T1000 (cell line): ENCODE measurements around the gene ARHGAP44.
A peak's percentile ranks its signal among the peaks of the same experiment; 100 is the strongest.

Source experiments
- DNase-seq: peaks from one replicate; lab custom pipeline; 2025; ENCODE audit warnings: mixed read lengths; lab: John Stamatoyannopoulos, UW

Gene ARHGAP44

DNA sequence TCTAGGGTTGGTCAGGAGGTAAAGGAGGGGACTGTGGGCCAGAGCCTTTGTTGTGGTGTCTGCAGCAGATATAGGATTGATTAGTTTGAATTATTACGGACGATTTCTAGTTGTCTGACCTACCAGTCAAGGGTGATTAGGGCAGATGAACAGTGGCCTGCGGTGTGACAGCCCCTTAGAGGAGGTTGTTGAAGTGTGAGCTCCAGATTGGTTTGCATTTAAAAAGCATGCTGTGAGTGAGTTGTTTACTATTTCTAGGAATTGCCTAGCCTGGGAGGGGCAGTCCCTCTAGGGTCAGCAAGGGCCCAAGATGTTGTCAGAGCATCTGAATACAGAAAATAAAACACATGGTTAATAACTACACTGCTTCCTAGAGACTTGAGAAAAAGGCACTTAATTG is 108.8 kb downstream of the ARHGAP44 start:
- DNase-seq, result no peak

DNA sequence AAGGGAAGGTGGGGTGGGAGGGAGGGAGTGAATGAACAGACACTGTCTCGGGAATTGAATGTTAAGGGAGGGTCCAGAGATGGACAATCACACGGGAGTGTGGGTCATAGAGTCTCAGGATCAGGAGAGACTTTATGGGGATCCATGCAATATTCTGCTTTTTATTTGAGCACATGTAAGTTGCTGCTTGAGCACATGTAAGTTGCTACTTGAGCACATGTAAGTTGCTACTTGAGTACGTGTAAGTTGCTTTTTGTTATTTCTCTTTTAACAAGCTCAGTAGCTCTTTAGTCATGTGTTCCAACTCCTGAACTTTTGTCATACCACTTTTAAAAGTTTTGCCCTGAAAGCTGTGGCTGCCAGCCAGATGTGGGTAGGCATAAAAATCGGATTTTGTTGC is 110.3 kb downstream of the ARHGAP44 start:
- DNase-seq, result no peak

DNA sequence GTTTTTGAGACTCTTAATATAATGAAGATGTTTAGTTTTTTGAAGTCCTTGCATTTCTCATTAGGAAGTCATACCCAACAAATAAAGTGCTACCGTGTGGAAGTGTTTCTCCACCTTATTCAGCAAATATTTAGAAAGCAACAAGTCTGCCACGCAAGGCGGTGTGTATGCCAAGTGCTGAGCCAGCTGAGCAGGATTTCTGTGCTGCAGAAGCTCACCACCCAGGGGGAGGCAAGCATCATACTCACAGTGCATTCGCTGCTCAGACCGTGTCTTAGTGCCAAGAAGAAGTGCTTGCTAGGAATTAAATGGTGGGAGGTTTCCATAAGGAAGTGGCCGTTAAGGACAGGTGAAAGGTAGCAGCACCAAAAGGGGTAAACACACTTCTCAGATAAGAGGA is 111.2 kb downstream of the ARHGAP44 start:
- no peak for DNase-seq

DNA sequence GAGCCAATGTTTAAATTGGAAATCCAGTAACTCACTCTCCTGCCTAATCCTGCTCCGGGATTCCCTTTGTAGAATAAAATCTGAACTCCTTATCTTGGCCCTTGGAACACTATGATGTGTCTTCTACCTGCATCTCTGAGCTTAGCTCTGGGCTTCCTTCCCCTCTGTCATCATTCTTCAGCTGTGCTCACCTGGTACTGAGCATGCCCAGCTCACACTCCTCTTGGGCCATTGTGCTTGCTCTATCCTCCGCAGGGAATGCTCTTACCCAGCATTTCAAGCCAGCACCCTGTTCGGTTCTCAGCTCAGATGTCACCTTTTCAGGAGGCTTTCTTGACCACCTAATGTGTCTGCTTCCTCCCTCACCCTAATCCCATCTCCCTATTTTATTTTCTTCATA is 112.7 kb downstream of the ARHGAP44 start:
- no peak for DNase-seq

DNA sequence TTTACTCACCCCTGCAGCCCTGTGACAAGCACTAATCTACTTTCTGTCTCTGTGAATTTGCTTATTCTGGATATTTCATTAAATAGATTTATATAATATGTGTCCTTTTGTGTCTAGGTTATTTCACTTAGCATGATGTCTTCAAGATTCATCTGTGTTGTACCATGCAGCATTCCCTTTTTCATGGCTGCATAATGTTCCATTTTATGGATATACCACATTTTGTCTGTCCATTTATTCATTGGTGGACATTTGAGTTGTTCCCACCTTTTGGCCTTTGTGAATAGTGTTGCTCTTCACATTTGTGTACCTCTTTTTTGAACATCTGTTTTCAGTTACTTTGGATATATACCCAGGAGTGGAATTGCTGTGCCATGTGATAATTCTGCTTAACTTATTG is 118.2 kb downstream of the ARHGAP44 start:
- no peak for DNase-seq

DNA sequence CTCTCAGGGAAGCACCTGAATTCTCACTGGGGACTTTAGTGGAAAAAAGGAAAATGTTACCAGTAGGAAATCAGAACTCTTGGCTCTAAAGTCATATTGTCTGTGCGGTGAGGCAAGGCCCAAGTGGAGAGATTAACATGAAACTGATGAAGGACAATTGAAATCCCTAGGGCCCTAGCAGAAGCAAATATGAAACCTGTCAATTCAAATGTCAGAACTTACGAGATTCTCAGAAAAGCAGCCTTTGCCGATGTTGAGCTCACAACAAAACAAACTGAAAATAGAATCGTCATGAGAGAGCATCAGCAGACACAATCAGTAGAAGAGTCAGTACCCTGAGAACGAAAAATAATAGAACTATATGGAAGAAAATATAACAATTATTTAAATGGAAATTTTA is 119.7 kb downstream of the ARHGAP44 start:
- no peak for DNase-seq

DNA sequence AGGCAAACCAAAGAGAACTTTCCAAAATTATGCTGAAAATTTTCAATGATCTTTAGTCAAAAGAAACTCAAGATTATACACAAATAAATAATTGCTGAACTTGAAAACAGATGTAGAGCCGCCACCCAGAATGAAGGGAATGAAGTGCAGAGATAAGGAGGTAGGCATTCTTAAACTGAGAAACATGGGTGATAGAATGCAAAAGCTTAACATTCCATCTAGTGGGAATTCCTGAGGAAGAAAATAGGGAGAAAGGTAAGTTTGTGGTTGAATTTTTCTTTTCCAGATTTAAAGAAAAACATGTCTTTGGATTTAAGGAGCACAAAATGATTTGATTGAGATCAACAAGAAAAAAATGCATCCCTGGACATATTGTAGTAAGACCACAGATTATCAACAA is 120.2 kb downstream of the ARHGAP44 start:
- DNase-seq, result no peak

DNA sequence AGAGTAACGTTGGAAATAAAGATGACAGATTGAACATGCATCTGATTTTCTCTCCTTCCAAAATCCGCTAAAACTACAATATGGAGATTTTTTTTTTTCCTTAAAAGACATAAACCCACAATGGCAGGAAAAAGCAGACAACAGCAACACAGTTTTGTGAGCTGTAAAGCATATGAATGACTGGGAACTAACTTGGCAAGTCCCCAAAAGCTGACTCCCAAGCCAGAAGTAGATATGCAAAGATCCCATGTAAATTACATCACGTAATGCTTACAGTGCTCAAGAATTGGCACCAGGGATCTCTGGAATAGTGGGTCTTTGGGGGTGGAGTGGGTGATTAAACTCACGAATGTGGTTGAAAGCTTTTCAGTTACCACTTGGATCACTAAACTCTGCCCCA is 121.9 kb downstream of the ARHGAP44 start:
- DNase-seq, result no peak

DNA sequence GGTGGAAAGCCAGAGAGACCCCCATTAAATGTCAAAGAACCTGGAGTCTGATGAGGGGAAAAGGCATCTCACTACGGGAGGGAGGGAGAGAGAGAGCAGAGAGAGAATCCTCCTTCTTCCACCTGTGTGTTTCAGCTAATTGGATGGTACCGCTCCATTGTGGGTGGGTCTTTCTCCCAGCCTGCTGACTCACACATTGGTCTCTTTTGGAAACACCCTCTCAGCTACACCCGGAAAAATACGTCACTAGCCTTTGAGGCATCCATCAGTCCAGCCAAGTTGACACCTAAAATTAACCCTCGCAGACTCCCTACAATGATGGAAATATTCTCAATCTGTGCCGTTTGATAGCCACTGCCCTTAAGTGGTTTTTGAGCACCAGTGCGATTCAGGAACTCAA is 128.1 kb downstream of the ARHGAP44 start:
- no peak for DNase-seq

DNA sequence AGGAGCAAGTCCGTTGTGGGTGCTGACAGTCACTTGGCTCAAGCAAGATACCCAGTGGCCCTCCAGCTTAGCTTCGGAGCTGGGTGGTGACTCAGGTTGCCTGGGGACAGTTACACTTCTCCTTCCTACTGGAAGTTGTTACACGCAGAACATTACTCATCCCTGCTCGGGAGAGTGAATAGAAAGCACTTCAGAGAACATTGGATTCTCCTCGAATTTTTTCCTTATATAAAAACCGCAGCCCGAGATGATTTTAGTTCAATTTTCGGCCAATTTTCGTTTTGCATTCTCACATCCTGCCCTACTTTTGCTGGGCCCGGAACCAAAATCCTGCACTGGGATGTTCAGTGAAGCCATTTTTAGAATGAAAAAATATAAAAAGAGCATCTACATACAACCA is 128.8 kb downstream of the ARHGAP44 start:
- DNase-seq, result peak; percentile 69

DNA sequence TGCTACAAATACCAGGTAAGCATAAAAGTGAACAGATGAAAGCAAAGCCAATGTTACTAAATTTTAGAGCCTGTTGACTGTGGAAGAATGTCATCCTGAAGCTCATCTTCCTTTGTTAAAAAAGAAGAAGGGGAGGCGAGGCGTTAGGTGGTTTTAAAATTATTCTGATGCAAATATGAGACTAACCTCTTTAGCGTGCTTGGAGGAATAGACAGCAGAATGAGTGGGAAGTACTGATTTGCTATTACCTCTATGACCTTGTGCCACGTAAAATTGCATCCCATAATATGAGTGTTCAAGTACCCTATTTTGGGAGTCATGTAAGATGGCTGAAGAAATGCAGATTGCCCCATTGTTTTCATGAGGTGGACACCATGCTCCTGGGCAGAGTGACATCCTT is 132.8 kb downstream of the ARHGAP44 start:
- DNase-seq, result no peak

DNA sequence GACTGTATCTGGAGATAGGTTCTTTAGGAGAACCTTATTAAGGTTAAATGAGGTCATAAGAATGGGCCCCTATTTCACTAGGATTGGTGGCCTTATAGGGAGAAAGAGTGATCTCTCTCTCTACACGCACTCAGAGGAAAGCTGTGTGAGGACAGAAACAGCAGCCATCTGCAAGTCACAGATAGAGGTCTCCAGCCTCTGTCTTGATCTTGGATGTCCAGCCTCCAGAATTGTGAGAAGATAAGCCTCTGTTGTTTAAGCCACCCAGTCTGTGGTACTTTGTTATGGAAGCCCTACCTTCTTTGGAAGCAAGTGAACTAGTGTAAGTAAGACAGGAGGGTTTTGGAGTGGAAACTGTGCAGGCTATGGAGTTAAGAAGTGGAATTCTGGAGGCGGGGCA is 135.3 kb downstream of the ARHGAP44 start:
- no peak for DNase-seq

DNA sequence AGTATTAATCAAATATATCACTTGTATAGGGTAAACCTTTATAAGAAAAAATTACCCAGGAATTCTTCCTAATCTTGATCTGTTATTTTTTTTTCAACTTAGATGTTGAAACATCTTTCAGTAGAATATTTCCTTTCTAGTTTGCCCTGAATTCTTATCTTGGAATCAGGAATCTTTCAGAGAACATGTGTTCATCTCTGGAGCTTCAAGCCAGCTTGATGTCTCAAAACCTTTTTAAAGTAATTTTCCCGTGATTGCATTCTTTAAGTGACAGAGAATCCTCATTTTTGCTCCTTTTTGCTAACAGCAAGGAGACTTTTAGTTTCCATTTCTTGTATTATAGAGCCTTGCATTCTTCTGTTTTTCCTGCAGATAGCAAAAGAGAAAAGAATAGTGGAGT is 137.7 kb downstream of the ARHGAP44 start:
- no peak for DNase-seq

DNA sequence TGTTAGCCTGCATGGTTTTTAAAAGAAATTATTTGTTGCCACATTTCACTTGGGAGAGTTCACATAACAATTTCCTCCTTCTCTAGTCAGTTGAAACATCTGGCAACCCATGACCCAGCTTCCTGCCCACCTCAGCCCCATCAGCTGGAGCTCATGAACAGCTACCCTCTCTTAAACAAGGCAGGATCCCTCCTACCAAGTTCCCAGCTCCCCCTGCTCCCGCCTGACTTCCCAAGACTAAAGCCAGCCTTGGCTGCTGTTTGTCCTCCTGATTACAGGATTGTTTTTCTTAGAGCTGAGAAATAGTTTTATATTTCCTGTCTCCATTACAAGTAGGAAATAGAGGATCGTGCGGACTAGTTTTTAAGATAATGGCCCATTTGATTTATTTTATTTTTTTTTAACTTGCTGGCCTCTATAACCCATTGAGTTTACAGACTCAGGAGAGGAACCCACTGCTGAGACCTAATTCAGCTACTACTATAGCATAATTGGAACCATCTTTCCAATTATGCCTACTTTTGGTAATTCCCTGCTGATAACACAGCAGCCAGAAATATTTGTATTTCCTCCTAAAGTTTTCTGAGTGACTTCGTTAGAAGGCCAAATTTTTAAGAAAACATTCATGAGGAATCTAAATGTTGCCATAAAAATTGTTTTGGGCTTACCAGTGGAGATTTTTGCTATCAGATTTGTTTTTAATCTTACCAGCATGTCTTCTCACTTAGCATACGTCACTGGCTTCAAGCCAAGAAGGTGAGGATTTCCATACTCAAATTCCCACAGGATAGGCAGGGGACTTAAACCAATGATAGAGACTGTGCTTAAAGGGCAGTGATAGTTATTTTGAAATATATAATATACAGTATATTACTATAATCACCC is 138.5 kb downstream of the ARHGAP44 start:
- no peak for DNase-seq

DNA sequence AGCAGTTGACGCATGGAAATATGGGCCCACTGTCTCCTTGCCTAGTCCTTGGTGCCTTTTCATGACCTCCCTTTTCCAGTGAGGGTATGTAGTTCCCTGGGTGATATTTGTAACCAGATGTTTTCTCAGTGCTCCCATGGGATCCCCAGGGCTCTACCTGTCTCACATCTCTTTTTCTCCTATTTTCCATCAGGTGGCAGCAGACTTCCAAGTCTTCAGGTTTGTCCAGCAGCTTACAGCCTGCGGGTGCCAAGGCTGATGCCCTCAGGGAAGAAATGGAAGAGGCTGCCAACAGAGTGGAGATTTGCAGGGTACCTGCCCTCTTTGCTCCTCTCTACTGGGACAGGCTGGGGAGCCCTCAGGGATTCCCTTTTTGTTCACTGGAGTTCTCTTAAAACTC is 139.4 kb downstream of the ARHGAP44 start:
- DNase-seq, result no peak

DNA sequence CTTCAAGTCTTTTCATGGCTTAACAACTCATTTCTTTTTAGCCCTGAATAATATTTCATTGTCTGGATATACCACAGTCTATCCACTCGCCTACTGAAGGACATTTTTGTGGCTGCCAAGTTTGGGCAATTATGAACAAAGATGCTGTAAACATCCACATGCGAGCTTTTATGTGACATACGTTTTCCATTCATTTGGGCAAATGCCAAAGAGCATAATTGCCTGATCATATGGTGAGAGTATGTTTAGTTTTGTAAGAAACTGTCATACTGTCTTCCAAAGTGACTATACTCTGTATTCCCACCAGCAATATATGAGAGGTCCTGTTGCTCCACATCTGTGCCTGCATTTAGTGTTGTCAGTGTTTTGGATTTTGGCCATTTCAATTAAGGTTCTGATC is 147.2 kb downstream of the ARHGAP44 start:
- DNase-seq, result no peak

DNA sequence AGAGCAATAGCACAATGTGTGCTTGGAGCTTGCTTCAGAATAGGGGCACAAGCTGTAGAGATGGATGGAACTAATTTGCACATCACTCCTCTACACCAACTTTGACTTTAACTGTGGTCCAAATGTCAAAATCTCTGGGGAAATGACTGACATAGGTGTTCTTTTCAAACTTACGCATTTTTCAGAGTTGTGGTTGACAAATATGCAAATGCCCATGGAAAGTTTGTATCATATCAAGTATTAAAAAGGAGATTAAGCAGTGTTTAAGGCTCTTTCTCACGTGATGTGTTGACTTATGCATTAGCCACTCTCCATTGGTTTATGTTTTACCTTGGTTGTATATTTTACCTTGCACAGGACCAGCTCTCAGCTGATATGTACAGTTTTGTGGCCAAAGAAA is 151.4 kb downstream of the ARHGAP44 start:
- DNase-seq, result no peak

DNA sequence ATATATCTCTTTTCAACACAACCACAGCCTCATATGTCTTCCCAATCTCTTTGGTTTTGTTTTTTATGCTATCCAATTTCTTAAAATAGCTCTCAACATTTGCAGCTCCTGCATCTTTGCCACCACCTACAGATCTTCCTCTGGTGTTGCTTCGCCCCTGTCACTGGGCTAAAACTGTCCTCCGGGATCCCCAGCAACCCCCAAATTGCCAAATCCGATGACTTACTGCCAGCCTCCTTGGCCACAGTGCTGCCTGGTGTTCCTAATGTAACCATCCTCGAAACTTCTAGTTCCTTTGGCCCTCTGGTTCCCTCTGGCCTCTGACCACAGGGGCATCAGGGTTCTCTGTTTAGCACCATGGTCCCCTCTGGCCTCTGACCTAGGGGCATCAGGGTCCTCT is 157.7 kb downstream of the ARHGAP44 start:
- DNase-seq, result no peak

DNA sequence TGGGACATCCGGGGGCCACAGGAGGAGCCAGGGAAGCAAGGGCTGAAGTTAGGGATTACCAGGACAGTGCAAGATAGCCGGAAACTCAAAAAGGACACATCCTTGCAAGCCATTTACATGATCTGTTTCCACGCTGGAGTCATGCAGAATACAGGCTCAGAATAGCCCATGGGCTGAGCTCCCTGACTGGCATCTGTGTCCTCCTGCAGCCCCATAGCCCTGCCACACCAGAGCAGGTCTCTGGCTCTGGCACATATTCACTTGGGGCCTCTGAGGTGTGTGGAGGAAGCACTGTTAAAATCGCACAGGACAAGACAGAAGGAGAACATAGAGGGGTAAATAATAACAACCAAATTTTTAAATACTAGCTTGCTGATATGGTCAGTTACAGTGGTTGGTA is 162.7 kb downstream of the ARHGAP44 start:
- no peak for DNase-seq

DNA sequence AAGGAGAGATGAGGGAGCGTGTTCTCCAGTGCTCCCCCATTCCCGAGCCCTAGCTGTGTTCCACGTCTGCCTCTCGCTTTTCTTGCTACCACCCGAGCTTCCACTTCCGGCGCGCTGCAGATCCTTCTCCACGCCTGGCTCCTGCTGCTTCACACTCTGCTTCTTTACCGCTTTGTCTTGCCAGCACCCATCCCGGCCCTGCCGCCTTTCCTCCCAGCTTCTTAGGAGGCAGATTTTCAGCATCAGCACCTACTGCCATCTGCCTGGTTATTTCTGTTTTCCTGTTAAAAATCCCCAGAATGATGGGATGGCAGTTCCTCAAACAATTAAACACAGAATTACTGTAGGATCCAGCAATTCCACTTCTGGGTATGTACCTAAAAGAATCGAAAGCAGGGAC is 163.9 kb downstream of the ARHGAP44 start:
- DNase-seq, result no peak

DNA sequence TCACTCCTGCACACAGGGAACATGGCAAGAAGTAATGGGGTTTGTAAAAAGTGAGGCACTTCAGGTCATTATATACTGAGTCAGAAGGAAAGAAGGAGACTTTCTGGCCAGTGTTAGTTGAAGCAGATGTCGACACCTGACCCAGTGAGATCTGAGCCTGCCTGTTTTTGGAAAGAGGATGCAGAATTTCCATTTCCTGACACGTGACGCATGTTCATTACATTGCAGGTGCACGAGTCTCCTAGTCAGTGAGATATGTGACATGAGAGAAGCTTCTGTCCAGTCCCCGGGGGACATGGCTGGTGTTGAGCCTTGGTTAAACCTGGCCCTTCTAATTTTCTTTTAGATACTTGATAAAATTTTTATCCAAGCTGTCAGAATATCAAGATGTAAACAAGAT is 166.2 kb downstream of the ARHGAP44 start:
- DNase-seq, result no peak

DNA sequence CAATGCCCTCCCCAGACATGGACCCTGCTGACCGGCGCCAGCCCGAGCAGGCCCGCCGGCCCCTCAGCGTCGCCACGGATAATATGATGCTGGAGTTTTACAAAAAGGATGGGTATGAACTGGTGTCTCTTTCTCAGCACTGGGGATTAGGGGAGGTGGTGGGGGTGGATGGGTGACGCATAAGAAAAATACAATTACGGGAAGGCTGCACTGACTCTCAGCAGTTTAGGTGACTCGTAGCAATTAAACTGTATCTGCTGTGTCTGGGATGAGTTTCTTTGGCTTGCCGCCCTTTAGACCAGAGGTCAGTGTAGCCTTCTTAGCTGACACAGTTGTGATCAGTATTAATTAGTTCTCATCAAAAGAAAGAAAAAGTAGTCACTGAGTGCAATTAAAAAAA is 169.5 kb downstream of the ARHGAP44 start:
- DNase-seq, result peak; percentile 32

DNA sequence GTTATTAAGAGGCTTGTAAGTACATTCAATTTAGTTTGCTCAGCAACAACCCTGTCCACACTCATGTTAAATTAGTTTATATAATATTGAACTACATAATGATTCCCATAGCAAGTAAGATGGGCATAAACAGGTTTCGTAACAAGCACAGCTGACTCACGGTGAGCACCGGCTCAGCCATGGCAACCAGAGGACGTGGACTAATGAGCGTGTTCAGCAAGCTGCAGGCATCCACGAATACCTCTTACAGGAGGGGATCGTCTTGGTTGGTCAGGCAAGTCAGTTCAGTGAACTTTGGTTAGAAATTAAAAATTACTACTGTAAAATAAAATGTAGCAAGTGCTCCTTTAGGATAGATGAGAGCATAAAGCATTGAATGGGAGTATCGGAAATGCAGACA is 170.1 kb downstream of the ARHGAP44 start:
- peak; percentile 34 for DNase-seq

DNA sequence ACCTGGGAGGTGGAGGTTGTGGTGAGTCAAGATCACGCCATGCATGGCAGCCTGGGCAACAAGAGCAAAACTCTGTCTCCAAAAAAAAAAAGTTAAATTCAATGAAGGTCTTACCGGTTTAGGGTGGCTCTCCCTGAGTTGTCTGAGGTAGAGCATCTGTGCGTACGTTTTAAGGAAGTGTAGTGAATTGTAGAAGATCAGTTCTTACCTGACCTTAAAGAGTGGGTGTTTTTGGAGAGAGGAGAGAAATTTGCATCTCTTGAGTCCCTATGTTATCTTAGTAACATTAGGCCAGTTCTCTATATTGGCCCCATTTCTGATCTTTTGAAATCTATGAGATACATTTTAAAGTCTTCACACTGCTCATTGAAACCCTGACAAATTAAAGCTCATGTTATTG is 172.4 kb downstream of the ARHGAP44 start:
- DNase-seq, result no peak
